LNCAP (cell line): ENCODE data around the gene STK33.

Source experiments
- TF ChIP-seq, protein P1 (sequence below): fragments of 450-650 bp; IDR thresholded peaks from 2 replicates; pipeline ENCODE4 v1.5.1; 2017; ENCODE audit warnings: mild to moderate bottlenecking

The STK33 gene

DNA sequence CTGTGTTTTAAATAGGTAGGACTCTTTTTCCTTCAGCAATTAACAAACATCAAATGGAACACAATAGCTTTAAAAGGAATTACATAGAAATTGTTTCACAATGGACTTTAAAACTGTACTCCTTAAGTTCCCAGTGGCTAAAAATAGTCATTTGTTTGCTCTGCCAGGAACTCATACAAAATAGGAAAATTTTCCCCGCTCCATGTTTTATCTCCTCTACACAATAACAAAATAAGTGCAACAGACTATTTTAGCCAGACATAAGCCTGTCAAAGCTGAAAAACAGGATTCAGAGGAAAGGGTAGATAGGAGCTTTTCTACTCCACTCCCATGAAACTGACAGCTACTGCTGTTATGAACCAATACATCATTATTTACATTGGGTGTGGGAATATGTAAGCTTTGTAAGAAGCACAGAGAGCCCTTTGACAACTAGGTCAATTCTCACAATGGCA, 90.1 kb downstream of the STK33 start:
- TF ChIP-seq, protein P1, sequence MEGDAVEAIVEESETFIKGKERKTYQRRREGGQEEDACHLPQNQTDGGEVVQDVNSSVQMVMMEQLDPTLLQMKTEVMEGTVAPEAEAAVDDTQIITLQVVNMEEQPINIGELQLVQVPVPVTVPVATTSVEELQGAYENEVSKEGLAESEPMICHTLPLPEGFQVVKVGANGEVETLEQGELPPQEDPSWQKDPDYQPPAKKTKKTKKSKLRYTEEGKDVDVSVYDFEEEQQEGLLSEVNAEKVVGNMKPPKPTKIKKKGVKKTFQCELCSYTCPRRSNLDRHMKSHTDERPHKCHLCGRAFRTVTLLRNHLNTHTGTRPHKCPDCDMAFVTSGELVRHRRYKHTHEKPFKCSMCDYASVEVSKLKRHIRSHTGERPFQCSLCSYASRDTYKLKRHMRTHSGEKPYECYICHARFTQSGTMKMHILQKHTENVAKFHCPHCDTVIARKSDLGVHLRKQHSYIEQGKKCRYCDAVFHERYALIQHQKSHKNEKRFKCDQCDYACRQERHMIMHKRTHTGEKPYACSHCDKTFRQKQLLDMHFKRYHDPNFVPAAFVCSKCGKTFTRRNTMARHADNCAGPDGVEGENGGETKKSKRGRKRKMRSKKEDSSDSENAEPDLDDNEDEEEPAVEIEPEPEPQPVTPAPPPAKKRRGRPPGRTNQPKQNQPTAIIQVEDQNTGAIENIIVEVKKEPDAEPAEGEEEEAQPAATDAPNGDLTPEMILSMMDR = no peak

GRCh38 chr11:8501836-8502235, 92.2 kb downstream of the STK33 start:
- TF ChIP-seq, protein P1 = no peak

- TF ChIP-seq, protein P1 = no peak
Observed at GRCh38 chr11:8488395-8488794, 105.6 kb downstream of the STK33 start.

- TF ChIP-seq, protein P1 = no peak
Observed at GRCh38 chr11:8487261-8487660, 106.8 kb downstream of the STK33 start.

- TF ChIP-seq, protein P1 = no peak
Observed at GRCh38 chr11:8484251-8484650, 109.8 kb downstream of the STK33 start.

GRCh38 chr11:8480858-8481257, 113.2 kb downstream of the STK33 start:
- TF ChIP-seq, protein P1 = no peak

DNA sequence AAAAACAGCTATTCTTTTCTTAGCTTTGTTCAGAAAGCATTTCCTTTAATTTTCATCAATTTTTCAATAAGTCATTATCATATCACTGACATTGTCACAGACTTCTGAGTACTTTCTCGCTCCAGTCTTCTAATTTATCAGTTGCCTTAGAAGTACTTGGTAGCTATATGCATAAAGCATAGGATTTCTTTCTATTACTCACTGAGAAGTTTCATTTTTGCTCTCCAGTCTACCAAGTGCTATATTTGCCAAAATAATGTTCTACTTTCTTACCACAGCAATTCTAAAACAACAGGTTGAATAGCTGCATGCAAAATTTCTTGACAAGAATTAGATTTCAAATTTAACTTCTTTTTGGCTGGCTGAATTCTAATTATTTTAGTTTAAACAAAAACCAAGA, 116.3 kb downstream of the STK33 start:
- TF ChIP-seq, protein P1 = no peak

GRCh38 chr11:8477151-8477550, 116.9 kb downstream of the STK33 start:
- TF ChIP-seq, protein P1 = no peak
